BLaER1 treated with 17β-estradiol and CSF1 and Interleukin-3, amounts not matched to agents 10 nM and 100 nM (cell line): Measurements from ENCODE around the gene DNAJC18.

Source experiments
- H3K27ac ChIP-seq, 11 experiments: shearing (Covaris generic); formaldehyde crosslinking; 2 replicates each; pipeline ENCODE4 v1.8.1; 2022
- H3K27me3 ChIP-seq, 11 experiments: shearing (Covaris generic); formaldehyde crosslinking; 2 replicates each; pipeline ENCODE4 v1.8.1; 2022
- H3K36me3 ChIP-seq, 11 experiments: shearing (Covaris generic); formaldehyde crosslinking; 2 replicates each; pipeline ENCODE4 v1.8.1; 2022
- H3K4me1 ChIP-seq, 10 experiments: shearing (Covaris generic); formaldehyde crosslinking; 2 replicates each; pipeline ENCODE4 v1.8.1; 2022
- H3K4me2 ChIP-seq, 11 experiments: shearing (Covaris generic); formaldehyde crosslinking; 2 replicates each; pipeline ENCODE4 v1.8.1; 2022
- H3K4me3 ChIP-seq, 10 experiments: shearing (Covaris generic); formaldehyde crosslinking; 2 replicates each; pipeline ENCODE4 v1.8.1; 2022
- H3K9ac ChIP-seq, 11 experiments: shearing (Covaris generic); formaldehyde crosslinking; 2 replicates each; pipeline ENCODE4 v1.8.1; 2022
- H3K9me3 ChIP-seq, 11 experiments: shearing (Covaris generic); formaldehyde crosslinking; replicated peaks in 1 of 11; 2 replicates each; pipeline ENCODE4 v1.8.1; 2022
- H4K20me1 ChIP-seq, 11 experiments: shearing (Covaris generic); formaldehyde crosslinking; 2 replicates each; pipeline ENCODE4 v1.8.1; 2022
- Cebpa-rat ChIP-seq, 11 experiments: shearing (Covaris generic); IDR thresholded peaks; 2 replicates each; pipeline ENCODE4 v1.8.1; 2022

The DNAJC18 gene

GRCh38 chr5:139404484-139404840 lies 34.9 kb downstream of the DNAJC18 start:
- Histone ChIP-seq H3K4me1 (peaks cover 22 to 75% (median 44%) of the 10 kb centered on the region in 10 experiments), H3K27ac (peak overlapping the region; percentile 62 to 85 (median 82)), H4K20me1 (no peaks in the 10 kb centered on the region), H3K36me3 (0 out of 22 replicates have a peak, but pooled peaks cover 0 to 3% (median 0%) of the 10 kb centered on the region in 11 experiments), H3K9me3 (no peaks in the 10 kb centered on the region), H3K4me3 (peak overlapping the region; percentile 51 to 72 (median 61); a peak in 19 of 20 replicates), H3K4me2 (peak overlapping the region; percentile 74 to 96 (median 90)), H3K9ac (peak overlapping the region; percentile 67 to 81 (median 76)), H3K27me3 (no peaks in the 10 kb centered on the region)
- no peak for TF ChIP-seq Cebpa-rat (IDR thresholded peaks at IDR 0.05)

GRCh38 chr5:139403787-139404483 lies 35.4 kb downstream of the DNAJC18 start, which contains the start of gene SPATA24:
SPATA24 (minus strand) TSS chr5:139404089; CDS start chr5:139404060, 29 bp downstream.
- Histone ChIP-seq H3K27me3 (no peaks in the 10 kb centered on the region), H3K36me3 (0 out of 22 replicates have a peak, but pooled peaks cover 0 to 3% (median 0%) of the 10 kb centered on the region in 11 experiments), H3K27ac (peak within 1 kb of the TSS; percentile 62 to 85 (median 82)), H3K9me3 (no peaks in the 10 kb centered on the region), H3K4me2 (peak within 1 kb of the TSS; percentile 87 to 99 (median 91)), H3K9ac (peak within 1 kb of the TSS; percentile 67 to 81 (median 76)), H4K20me1 (no peaks in the 10 kb centered on the region), H3K4me1 (peaks cover 22 to 76% (median 49%) of the 10 kb centered on the region in 10 experiments), H3K4me3 (peak within 1 kb of the TSS; percentile 51 to 72 (median 61))
- TF ChIP-seq Cebpa-rat (IDR thresholded peaks at IDR 0.05) = no peak

GRCh38 chr5:139403418-139403786 lies 35.9 kb downstream of the DNAJC18 start:
- H3K27me3 ChIP-seq = no peaks in the 10 kb centered on the region
- H3K36me3 ChIP-seq = 0 out of 22 replicates have a peak, but pooled peaks cover 0 to 3% (median 0%) of the 10 kb centered on the region in 11 experiments
- H4K20me1 ChIP-seq = no peaks in the 10 kb centered on the region
- peak overlapping the region; percentile 67 to 81 (median 76) for H3K9ac ChIP-seq
- peak overlapping the region; percentile 79 to 99 (median 91) for H3K4me2 ChIP-seq
- peak overlapping the region; percentile 51 to 72 (median 61) for H3K4me3 ChIP-seq
- no peak for TF ChIP-seq Cebpa-rat (IDR thresholded peaks at IDR 0.05)
- H3K4me1 ChIP-seq = peaks cover 22 to 71% (median 48%) of the 10 kb centered on the region in 10 experiments
- no peaks in the 10 kb centered on the region for H3K9me3 ChIP-seq
- peak overlapping the region; percentile 62 to 85 (median 82) for H3K27ac ChIP-seq

- Histone ChIP-seq H4K20me1 (no peaks in the 10 kb centered on the region; a peak in 1 of 22 replicates), H3K4me3 (peak overlapping the region in 5 of 10 experiments; percentile 51 to 67 (median 61); a peak in 9 of 20 replicates), H3K4me2 (peak overlapping the region; percentile 79 to 99 (median 91)), H3K36me3 (peaks cover 0 to 3% (median 0%) of the 10 kb centered on the region in 11 experiments; a peak in 1 of 22 replicates), H3K27ac (peak overlapping the region in 9 of 11 experiments; percentile 62 to 85 (median 81); a peak in 12 of 22 replicates), H3K4me1 (peaks cover 28 to 69% (median 47%) of the 10 kb centered on the region in 10 experiments), H3K27me3 (no peaks in the 10 kb centered on the region), H3K9ac (peak overlapping the region in 9 of 11 experiments; percentile 68 to 81 (median 76); a peak in 10 of 22 replicates), H3K9me3 (no peaks in the 10 kb centered on the region)
- TF ChIP-seq Cebpa-rat (IDR thresholded peaks at IDR 0.05) = no peak
These were observed 36.7 kb downstream of the DNAJC18 start for GRCh38 chr5:139402561-139403158.

GRCh38 chr5:139401546-139401945 lies 37.8 kb downstream of the DNAJC18 start:
- peaks cover 37 to 68% (median 52%) of the 10 kb centered on the region in 10 experiments for H3K4me1 ChIP-seq
- H3K4me2 ChIP-seq = no peak overlapping the region
- peaks cover 0 to 8% (median 5%) of the 10 kb centered on the region in 11 experiments; a peak in 11 of 22 replicates for H4K20me1 ChIP-seq
- H3K27ac ChIP-seq = no peak overlapping the region
- no peak overlapping the region for H3K4me3 ChIP-seq
- no peaks in the 10 kb centered on the region for H3K27me3 ChIP-seq
- H3K36me3 ChIP-seq = peaks cover 0 to 7% (median 5%) of the 10 kb centered on the region in 11 experiments; a peak in 9 of 22 replicates
- TF ChIP-seq Cebpa-rat (IDR thresholded peaks at IDR 0.05) = no peak
- H3K9me3 ChIP-seq = no peaks in the 10 kb centered on the region
- no peak overlapping the region for H3K9ac ChIP-seq

GRCh38 chr5:139399501-139400121 lies 39.7 kb downstream of the DNAJC18 start:
- H4K20me1 ChIP-seq = peaks cover 0 to 27% (median 24%) of the 10 kb centered on the region in 11 experiments; a peak in 18 of 22 replicates
- H3K9ac ChIP-seq = no peak overlapping the region; a peak in 1 of 22 replicates
- H3K27me3 ChIP-seq = no peaks in the 10 kb centered on the region
- peak overlapping the region in 2 of 11 experiments; percentile 17 to 40; a peak in 2 of 22 replicates for H3K27ac ChIP-seq
- no peak overlapping the region for H3K4me3 ChIP-seq
- no peaks in the 10 kb centered on the region for H3K9me3 ChIP-seq
- peak overlapping the region in 5 of 11 experiments; percentile 5 to 35 (median 21); a peak in 6 of 22 replicates for H3K4me2 ChIP-seq
- H3K36me3 ChIP-seq = peaks cover 0 to 27% (median 21%) of the 10 kb centered on the region in 11 experiments; a peak in 15 of 22 replicates
- peaks cover 52 to 70% (median 63%) of the 10 kb centered on the region in 10 experiments for H3K4me1 ChIP-seq
- no peak for TF ChIP-seq Cebpa-rat (IDR thresholded peaks at IDR 0.05)

- Histone ChIP-seq H3K27me3 (no peaks in the 10 kb centered on the region), H3K9me3 (no peaks in the 10 kb centered on the region), H3K36me3 (peaks cover 0 to 28% (median 23%) of the 10 kb centered on the region in 11 experiments; a peak in 15 of 22 replicates), H3K4me1 (peaks cover 45 to 72% (median 58%) of the 10 kb centered on the region in 10 experiments), H4K20me1 (peaks cover 0 to 31% (median 28%) of the 10 kb centered on the region in 11 experiments; a peak in 18 of 22 replicates), H3K9ac (no peak overlapping the region), H3K4me2 (peak overlapping the region in 10 of 11 experiments; percentile 15 to 99 (median 93); a peak in 11 of 22 replicates), H3K27ac (0 out of 22 replicates have a peak overlapping the region, but pooled peaks of 1 of the 11 experiments have one; percentile 20), H3K4me3 (no peak overlapping the region)
- TF ChIP-seq Cebpa-rat (IDR thresholded peaks at IDR 0.05) = no peak
These were observed 41.4 kb downstream of the DNAJC18 start for GRCh38 chr5:139397921-139398320.

DNA sequence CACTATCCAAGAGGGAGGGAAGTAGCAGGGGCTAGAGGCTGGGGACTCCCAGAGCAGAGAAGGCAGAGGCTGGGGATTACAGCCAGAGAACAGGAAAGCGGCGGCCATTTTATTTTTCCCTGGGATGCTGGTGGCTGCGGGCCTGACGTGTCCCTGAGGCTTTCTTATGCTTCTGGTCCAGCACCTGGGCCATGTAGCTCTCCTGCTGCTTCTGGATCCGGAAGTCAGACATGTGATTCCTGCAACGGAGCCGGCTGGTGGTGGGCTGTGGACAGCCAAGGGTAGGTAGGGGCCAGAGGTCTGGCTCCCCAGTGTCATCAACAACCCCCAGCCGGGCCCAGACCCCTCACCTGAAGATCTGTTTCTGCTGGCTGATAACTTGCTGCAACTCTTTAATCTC lies 42.6 kb downstream of the DNAJC18 start:
- Histone ChIP-seq H3K4me2 (peak overlapping the region; percentile 90 to 99 (median 97)), H3K9me3 (no peaks in the 10 kb centered on the region), H3K27ac (peak overlapping the region in 5 of 11 experiments; percentile 8 to 29 (median 19); a peak in 4 of 22 replicates), H3K4me3 (peak overlapping the region in 2 of 10 experiments; percentile 5 to 79; a peak in 1 of 20 replicates), H4K20me1 (peaks cover 0 to 31% (median 28%) of the 10 kb centered on the region in 11 experiments; a peak in 18 of 22 replicates), H3K36me3 (peaks cover 0 to 28% (median 23%) of the 10 kb centered on the region in 11 experiments; a peak in 15 of 22 replicates), H3K9ac (peak overlapping the region in 2 of 11 experiments; percentile 95 to 96; a peak in 1 of 22 replicates), H3K4me1 (peaks cover 40 to 72% (median 52%) of the 10 kb centered on the region in 10 experiments), H3K27me3 (no peaks in the 10 kb centered on the region)
- no peak for TF ChIP-seq Cebpa-rat (IDR thresholded peaks at IDR 0.05)
